Mucosa of rectum (tissue), 2 donors: ENCODE measurements around the gene ARAP1.

Source experiments
- H3K27ac ChIP-seq, 2 donors: one replicate each; pipeline ENCODE4 v1.7.0; 2013; ENCODE audit warnings: inconsistent platforms in 2 of 2, low read depth in 2 of 2, low read length in 2 of 2
- H3K27me3 ChIP-seq, 2 donors: one replicate each; pipeline ENCODE4 v1.7.0; 2013; ENCODE audit warnings: low read length in 2 of 2; ENCODE audit not compliant: control insufficient read depth in 2 of 2, insufficient read depth in 2 of 2
- H3K36me3 ChIP-seq, 2 donors: one replicate each; pipeline ENCODE4 v1.7.0; 2013; ENCODE audit warnings: low read length in 2 of 2; ENCODE audit not compliant: control insufficient read depth in 2 of 2, insufficient read depth in 2 of 2
- H3K4me1 ChIP-seq, 2 donors: one replicate each; pipeline ENCODE4 v1.7.0; 2013; ENCODE audit warnings: low read length in 2 of 2, mild to moderate bottlenecking in 1 of 2; ENCODE audit not compliant: control insufficient read depth in 2 of 2, insufficient read depth in 2 of 2
- H3K4me3 ChIP-seq, 2 donors: one replicate each; pipeline ENCODE4 v1.7.0; 2013; ENCODE audit warnings: low read length in 2 of 2
- H3K9ac ChIP-seq, 2 donors: one replicate each; pipeline ENCODE4 v1.7.0; 2013; ENCODE audit warnings: low read length in 2 of 2, low read depth in 1 of 2, mild to moderate bottlenecking in 1 of 2
- H3K9me3 ChIP-seq, 2 donors: one replicate each; pipeline ENCODE4 v1.7.0; 2013; ENCODE audit warnings: low read length in 2 of 2; ENCODE audit not compliant: control insufficient read depth in 2 of 2
- donor health status: healthy.
- donor health status: Normal muscosa, but diverticular disease.

Gene ARAP1

DNA sequence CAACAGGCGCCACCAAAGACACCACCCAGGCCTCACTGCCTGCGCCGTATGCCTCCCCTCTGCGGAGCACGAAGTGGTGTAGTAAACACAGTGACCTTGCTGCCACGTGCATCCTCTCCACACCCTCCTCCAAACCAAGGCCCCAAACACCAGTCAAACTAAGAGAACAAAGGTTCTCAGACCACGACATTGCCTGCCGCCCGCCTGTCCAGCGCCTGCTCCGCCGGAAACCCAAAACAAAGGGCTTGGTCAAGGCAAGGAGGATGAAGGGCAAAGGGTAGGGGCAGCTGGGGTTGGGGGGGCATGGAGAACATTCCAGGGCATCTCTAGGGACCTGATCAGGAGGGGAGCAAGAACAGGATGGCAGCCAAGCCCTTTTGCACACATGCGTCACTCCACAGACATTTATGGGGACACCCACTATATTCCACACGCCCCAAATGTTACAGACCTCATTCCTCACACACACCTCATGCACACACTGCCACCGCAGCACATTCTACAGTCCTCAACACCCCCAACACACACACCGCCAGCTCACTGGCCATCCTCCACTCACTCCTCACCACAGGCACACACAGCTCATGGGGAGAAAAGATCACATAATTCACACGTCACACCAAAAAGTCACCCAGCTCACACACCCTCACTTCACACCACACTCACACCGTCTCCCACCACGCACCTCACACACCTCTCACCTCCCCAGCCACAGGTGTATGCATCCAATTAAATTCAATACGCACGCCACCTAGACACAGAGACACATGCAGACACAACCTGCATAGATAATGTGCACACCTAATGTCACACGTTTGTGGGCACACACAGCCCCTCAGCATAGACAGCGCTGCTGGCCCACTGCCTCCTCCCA, 112.5 kb downstream of the ARAP1 start:
- no peak overlapping the region for H3K27ac ChIP-seq
- H3K4me1 ChIP-seq: peaks cover 5 to 6% of the 10 kb centered on the region in 2 donors
- H3K27me3 ChIP-seq: peaks cover 18 to 27% of the 10 kb centered on the region in 2 donors
- H3K9me3 ChIP-seq: no peaks in the 10 kb centered on the region
- no peak overlapping the region for H3K4me3 ChIP-seq
- no peak overlapping the region for H3K9ac ChIP-seq
- no peaks in the 10 kb centered on the region for H3K36me3 ChIP-seq

DNA sequence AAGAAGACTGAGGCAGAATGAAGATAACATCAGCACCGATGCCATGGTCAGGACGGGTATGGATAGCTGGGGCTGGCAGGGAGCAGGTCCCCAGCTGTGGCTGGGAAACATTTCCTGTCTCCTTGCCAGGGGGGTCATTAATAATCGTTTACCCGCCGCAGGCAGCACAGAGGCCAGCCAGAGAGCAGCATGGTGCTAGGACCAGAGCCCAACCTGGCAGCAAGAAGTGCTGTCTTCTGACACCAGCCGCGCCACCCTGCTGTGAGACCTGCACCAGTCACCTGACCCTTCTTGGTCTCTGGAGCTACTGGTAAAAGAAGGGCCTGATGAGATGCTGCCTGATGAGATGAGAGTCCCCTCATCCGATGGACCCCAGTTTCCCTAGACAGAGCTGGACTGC, 114.3 kb downstream of the ARAP1 start:
- no peaks in the 10 kb centered on the region for H3K9me3 ChIP-seq
- H3K4me1 ChIP-seq: peaks cover 3 to 5% of the 10 kb centered on the region in 2 donors
- no peak overlapping the region for H3K27ac ChIP-seq
- no peaks in the 10 kb centered on the region for H3K36me3 ChIP-seq
- H3K4me3 ChIP-seq: no peak overlapping the region
- peaks cover 18 to 27% of the 10 kb centered on the region in 2 donors for H3K27me3 ChIP-seq
- no peak overlapping the region for H3K9ac ChIP-seq

- Histone ChIP-seq H3K27me3 (peaks cover 18 to 27% of the 10 kb centered on the region in 2 donors), H3K9ac (no peak overlapping the region), H3K4me3 (no peak overlapping the region), H3K27ac (no peak overlapping the region), H3K9me3 (no peaks in the 10 kb centered on the region), H3K36me3 (no peaks in the 10 kb centered on the region), H3K4me1 (peaks cover 0 to 5% of the 10 kb centered on the region in 2 donors)
Measured at GRCh38 chr11:72637198-72637597, 115.0 kb downstream of the ARAP1 start.

- Histone ChIP-seq H3K9ac (no peak overlapping the region), H3K9me3 (no peaks in the 10 kb centered on the region), H3K27ac (no peak overlapping the region), H3K27me3 (peaks cover 13 to 20% of the 10 kb centered on the region in 2 donors), H3K4me3 (no peak overlapping the region), H3K4me1 (no peaks in the 10 kb centered on the region), H3K36me3 (no peaks in the 10 kb centered on the region)
Measured at GRCh38 chr11:72636376-72636775, 115.8 kb downstream of the ARAP1 start.

GRCh38 chr11:72635933-72636332, 116.3 kb downstream of the ARAP1 start:
- H3K27ac ChIP-seq: no peak overlapping the region
- no peaks in the 10 kb centered on the region for H3K36me3 ChIP-seq
- no peak overlapping the region for H3K9ac ChIP-seq
- H3K9me3 ChIP-seq: no peaks in the 10 kb centered on the region
- H3K4me1 ChIP-seq: no peaks in the 10 kb centered on the region
- peaks cover 8 to 15% of the 10 kb centered on the region in 2 donors for H3K27me3 ChIP-seq
- no peak overlapping the region for H3K4me3 ChIP-seq

DNA sequence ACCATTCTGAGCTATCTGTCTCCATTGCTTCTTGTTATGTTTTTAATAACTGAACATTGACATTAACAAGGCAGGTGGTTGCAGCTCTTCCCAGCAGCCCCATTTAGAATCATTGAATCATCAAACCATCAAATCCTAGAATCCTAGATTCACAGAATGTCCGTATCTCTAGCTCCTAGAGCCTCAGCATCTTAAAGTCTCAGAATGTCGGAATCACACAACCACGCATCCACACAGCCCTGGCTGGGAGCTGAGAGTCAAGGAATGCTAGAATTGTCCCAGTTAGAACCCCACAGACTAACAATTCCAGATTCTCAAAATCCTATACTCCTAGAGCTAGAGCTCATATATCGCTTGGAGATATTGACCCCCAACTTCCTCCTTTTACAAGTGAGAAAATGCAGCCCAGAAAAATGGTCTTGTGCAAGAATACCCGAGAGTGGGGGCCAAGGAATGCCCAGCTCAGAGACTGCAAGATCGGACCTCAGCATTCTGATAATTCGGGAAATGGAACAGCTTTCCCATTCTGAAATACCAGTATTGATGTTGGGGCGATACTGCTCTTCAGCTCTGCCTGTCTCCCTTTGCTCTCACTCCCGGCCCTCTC, 116.8 kb downstream of the ARAP1 start:
- Histone ChIP-seq H3K27ac (no peak overlapping the region), H3K36me3 (no peaks in the 10 kb centered on the region), H3K9me3 (no peaks in the 10 kb centered on the region), H3K4me1 (no peaks in the 10 kb centered on the region), H3K9ac (no peak overlapping the region), H3K27me3 (peaks cover 3 to 10% of the 10 kb centered on the region in 2 donors), H3K4me3 (no peak overlapping the region)
